Stimulated activated CD8-positive, alpha-beta memory T cell treated with anti-CD3 and anti-CD28 coated beads, Interleukin-15, amount 100 ng/mL, for 4 hours (primary cell): ENCODE measurements around the gene SAXO1.

ENCODE experiments used
- DNase-seq, 2 donors: peaks; one replicate each; pipeline ENCODE4 v3.0.0-alpha.2; 2020; ENCODE audit warnings: low read depth in 2 of 2

Gene SAXO1

DNA sequence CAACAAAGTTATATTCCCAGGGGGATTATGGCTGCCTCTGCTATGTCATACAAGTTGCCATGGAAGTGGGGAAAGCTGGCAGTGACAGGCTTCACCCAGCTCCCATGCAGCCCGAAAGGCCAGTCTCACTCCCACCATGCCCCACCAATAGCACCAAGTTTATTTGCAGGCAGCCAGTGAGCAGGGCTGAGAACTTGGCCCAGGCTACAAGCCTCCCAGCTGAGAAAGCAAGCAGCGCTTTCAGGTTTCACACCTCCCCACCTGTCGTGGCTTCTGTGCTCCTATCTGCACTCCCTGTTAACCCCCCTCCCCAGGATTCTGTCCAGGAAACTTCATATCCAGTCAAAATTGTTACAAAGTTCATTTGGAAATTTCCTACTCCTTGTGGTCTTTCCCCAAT is 155.0 kb downstream of the SAXO1 start:
- no peak for DNase-seq
